ENCODE measurements around the gene SYT9. TPM values are rescaled to one million over a fixed set of nuclear protein-coding genes. Genes with fewer than 3 reads are reported as not detected.

SYT9 gene
- total and polyA plus RNA-seq, 9 of the 15 experiments (the other 6 are each of a cell fraction or from before 2014, with no cell fraction given): 0.01 TPM; not detected in 8

DNA sequence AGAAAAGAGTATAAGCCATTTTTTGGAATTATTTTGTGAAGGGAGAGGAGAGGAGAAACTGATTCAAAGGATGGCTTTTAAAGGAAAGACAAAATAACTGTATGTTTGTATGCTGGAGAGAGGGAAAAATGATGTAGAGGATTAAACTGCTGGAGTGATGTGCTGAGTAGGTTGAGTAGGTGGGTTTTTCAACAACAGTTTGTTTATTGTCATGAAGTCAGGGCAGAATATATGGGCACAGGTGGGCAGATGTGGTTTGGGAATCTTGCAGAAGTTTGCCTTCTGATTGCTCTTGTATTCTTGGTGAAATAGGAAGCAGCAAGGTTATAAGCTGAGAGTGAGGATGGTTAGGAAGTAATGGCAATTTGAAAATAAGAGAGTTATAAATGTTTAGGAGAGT, 12.1 kb downstream of the SYT9 start (continued):
- TF ChIP-seq REST (IDR thresholded peaks at IDR 0.05; ENCODE audit: borderline replicate concordance) (no peak), REST (CRISPR knock-in tag; IDR thresholded peaks at IDR 0.05; ENCODE audit: low read depth) (no peak), SP1 (CRISPR knock-in tag; IDR thresholded peaks at IDR 0.05) (no peak), C11orf30 (IDR thresholded peaks at IDR 0.05; ENCODE audit: low read depth) (no peak)
